GM12801 (cell line): ENCODE measurements around the gene CATSPER4.

ENCODE experiments used
- CTCF ChIP-seq: IDR thresholded peaks from one replicate; pipeline ENCODE4 v1.5.1; 2011; ENCODE audit warnings: control low read depth; ENCODE audit not compliant: insufficient read length; ENCODE audit errors: extremely low read depth

The CATSPER4 gene

GRCh38 chr1:26190373-26190987 lies at the start of gene CATSPER4:
Gene CATSPER4 (plus strand): TSS chr1:26190602. CDS start chr1:26190628, 26 bp downstream.
- TF ChIP-seq CTCF: no peak

DNA sequence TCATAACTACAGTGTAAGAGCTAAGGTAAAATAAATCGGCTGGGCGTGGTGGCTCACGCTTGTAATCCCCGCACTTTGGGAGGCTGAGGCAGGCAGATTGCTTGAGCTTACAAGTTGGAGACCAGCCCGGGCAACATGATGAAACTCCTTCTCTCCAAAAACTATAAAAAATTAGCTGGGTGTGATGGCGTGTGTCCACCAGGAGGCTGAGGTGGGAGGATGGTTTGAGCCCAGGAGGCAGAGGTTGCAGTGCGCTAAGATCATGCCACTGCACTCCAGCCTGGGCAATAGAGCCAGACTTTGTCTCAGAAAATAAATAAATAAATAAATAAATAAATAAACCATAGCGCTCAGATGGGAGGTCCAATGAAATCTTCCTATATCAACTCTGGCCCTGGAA lies 48.2 kb upstream of the CATSPER4 start:
- TF ChIP-seq CTCF: no peak

DNA sequence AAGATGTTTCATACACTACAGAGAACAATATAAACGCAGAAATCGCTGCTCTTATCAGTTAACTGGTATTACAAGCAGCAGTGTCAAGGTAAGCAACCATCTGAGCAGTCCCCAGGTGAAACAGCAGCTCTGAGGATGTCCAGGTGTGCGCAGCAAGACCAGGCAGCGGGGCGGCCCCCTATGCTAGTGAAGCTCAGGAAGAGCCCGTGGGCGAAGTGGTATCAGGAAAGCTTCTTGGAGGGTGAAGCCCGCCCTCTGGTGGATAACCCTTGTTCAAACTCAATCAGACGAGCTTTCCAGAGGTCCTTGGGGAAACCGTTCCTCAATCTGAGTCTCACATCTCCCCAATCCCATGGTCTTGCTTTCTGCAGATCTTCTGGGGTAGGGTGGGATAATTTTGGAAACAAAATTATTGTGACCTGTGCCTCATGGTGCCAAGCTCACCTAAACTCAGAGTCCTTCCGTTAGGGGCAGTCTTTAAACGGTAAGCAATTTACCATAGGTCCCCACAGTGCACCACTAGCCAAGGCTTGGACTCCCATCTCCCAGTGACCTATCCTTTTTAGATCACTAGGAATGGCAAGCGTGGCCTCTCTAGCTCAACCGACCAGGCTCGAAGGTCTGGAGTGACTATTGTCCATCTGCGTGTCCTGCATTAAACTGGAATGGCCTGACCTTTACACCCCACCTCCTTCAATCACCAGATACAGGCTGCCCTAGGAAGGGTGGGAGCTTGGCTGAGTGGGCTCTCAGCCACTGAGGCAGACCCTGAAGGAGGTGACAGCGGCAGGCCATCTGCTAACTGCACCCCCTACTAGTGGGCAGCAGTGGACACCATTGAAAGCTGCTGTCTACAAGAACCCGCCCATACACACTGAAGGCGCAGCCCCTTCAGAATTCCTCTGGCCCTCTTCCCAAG lies 45.1 kb upstream of the CATSPER4 start:
- TF ChIP-seq CTCF: no peak

DNA sequence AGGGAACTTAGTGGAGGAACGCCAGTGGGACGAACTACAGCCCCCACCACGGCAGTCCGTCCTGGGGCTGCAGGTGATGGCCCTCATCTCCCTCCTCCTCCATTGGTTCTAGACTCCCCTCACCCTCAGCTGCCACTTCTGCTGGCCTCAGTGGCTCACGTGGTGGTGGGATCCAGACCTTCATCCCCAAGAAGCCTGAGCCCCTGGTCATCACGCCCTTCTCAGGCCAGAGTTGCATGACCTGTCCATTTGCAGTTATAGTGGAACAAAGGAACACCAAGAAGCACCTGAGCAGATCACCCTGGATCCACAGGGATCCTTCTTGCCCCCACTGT lies 44.5 kb upstream of the CATSPER4 start:
- TF ChIP-seq CTCF: no peak

DNA sequence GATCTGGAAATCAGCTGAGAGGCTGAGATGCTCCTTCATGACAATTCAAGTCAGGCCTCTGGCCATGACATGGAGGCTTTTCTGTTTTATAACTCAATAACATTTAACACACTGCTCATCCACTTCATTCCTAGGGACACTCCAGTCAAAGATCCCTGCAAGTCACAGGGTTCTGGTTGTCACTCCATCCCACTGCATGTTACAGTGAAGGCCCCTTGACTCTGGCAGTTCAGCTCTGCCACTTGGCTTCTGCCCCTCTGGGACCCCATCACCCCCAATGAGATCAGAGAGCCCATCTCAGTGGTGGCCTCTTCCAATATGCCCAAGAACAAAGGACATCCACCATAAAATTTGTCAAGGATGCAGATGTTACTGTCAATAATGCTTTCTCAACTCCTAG lies 41.5 kb upstream of the CATSPER4 start:
- no peak for TF ChIP-seq CTCF

DNA sequence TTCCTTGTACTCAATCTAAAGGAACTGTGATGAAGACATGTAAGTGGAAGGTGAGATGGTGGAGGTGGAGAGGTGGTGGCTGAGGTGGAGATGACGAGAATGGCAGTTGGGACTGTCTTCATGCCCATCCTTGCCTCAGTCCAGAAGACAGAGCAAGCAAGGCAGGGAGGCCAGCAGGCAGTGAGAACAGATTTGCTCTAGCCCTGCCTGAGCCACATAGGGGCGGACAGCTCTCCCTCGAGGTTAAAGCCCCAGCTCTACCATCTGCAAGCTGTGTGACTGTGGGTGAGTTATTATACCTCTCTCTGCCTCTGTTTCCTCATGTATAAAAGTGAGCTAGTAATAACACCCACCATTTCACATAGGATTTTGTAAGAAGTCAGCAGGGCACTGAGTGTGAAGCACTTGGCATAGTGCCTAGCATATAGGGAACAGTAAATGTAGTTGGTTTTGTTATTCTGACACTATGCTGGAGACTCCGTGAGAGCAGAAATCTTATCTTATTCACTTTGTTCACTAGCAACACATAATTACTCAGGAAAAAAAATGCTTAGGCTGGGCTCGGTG lies 36.4 kb upstream of the CATSPER4 start:
- no peak for TF ChIP-seq CTCF

- no peak for TF ChIP-seq CTCF
Measured at GRCh38 chr1:26154750-26155149, 35.7 kb upstream of the CATSPER4 start.
